ENCODE measurements around the gene SNUPN. TPM values are rescaled to one million over a fixed set of nuclear protein-coding genes. Genes with fewer than 3 reads are reported as not detected.

Gene SNUPN
- total RNA-seq, 2 donors from 2014 or later: 17.2 to 26.4 TPM

- H3K4me3 Mint-ChIP-seq: no peak overlapping the region
- no peaks in the 10 kb centered on the region for H3K4me1 Mint-ChIP-seq
- no peak overlapping the region for H3K27ac ChIP-seq (ENCODE audit: low read depth, low read length)
- peaks cover 22% of the 10 kb centered on the region for H3K36me3 ChIP-seq (ENCODE audit: control insufficient read depth, insufficient read depth, low read length)
- TF ChIP-seq CTCF (conservative IDR thresholded peaks at IDR 0.05): no peak
- no peaks in the 10 kb centered on the region for H3K9me3 ChIP-seq (ENCODE audit: control insufficient read depth, low read length)
- H3K27ac Mint-ChIP-seq: no peak overlapping the region
- no peaks in the 10 kb centered on the region for H3K4me1 ChIP-seq (ENCODE audit: control insufficient read depth, insufficient read depth, low read length)
- H3K9me3 Mint-ChIP-seq: peaks cover 6% of the 10 kb centered on the region
- H3K27me3 Mint-ChIP-seq (ENCODE audit: insufficient read depth): no peaks in the 10 kb centered on the region
- H3K4me3 ChIP-seq (ENCODE audit: low read length): no peak overlapping the region
- no peaks in the 10 kb centered on the region for H3K27me3 ChIP-seq (ENCODE audit: control insufficient read depth, insufficient read depth, low read length, poor library complexity, severe bottlenecking)
- H3K36me3 Mint-ChIP-seq (ENCODE audit: low read depth): peaks cover 25% of the 10 kb centered on the region
- no peak for DNase-seq
- no peak overlapping the region for H3K9ac ChIP-seq (ENCODE audit: extremely low read depth, low read length, poor library complexity, severe bottlenecking)
Observed at GRCh38 chr15:75553659-75554058, 71.9 kb downstream of the SNUPN start.

GRCh38 chr15:75551091-75551490, 74.4 kb downstream of the SNUPN start:
- Histone ChIP-seq H3K9me3 (ENCODE audit: control insufficient read depth, low read length) (no peaks in the 10 kb centered on the region), H3K4me3 (ENCODE audit: low read length) (no peak overlapping the region), H3K27ac (ENCODE audit: low read depth, low read length) (no peak overlapping the region), H3K36me3 (ENCODE audit: control insufficient read depth, insufficient read depth, low read length) (peaks cover 13% of the 10 kb centered on the region), H3K27me3 (ENCODE audit: control insufficient read depth, insufficient read depth, low read length, poor library complexity, severe bottlenecking) (no peaks in the 10 kb centered on the region), H3K4me1 (ENCODE audit: control insufficient read depth, insufficient read depth, low read length) (no peaks in the 10 kb centered on the region), H3K9ac (ENCODE audit: extremely low read depth, low read length, poor library complexity, severe bottlenecking) (no peak overlapping the region)
- no peaks in the 10 kb centered on the region for H3K9me3 Mint-ChIP-seq
- H3K27me3 Mint-ChIP-seq (ENCODE audit: insufficient read depth): no peaks in the 10 kb centered on the region
- DNase-seq: no peak
- H3K27ac Mint-ChIP-seq: no peak overlapping the region
- peaks cover 17% of the 10 kb centered on the region for H3K36me3 Mint-ChIP-seq (ENCODE audit: low read depth)
- 96 to 100% methylated on average over 2 to 4 of the region's 4 CpGs for WGBS, 2 experiments (ENCODE audit: insufficient coverage in 1 of 2, insufficient read length in 1 of 2)
- no peak for TF ChIP-seq CTCF (conservative IDR thresholded peaks at IDR 0.05)
- no peaks in the 10 kb centered on the region for H3K4me1 Mint-ChIP-seq
- no peak overlapping the region for H3K4me3 Mint-ChIP-seq

Other genes starting within 250 kb of the SNUPN start
- 100 to 1,000 TPM; 119 to 123 TPM for gene SIN3A, start 174.0 kb downstream of the SNUPN start, total RNA-seq
- 10 to 100 TPM; 49.1 to 53.5 TPM for gene PTPN9, start 46.4 kb downstream of the SNUPN start, total RNA-seq
- gene IMP3, start 14.5 kb upstream of the SNUPN start, total RNA-seq: 10 to 100 TPM; 52.2 to 58.2 TPM
- 10 to 100 TPM; 18.9 to 23.2 TPM for gene SNX33, start 22.2 kb upstream of the SNUPN start, total RNA-seq
- 1 to 10 TPM; 1.8 to 3.3 TPM for gene CSPG4, start 87.1 kb upstream of the SNUPN start, total RNA-seq
- 10 to 100 TPM; 29.5 to 37.1 TPM for gene UBE2Q2, start 217.7 kb upstream of the SNUPN start, total RNA-seq

All from endodermal cell (in vitro differentiated cells).